GM18873 (cell line): ENCODE results near the gene ITGA11.

Experiments used
- ATAC-seq: cut with Tn5 transposase; IDR thresholded peaks from one replicate; pipeline ENCODE4 v1.9.1; 2021; ENCODE audit warnings: mild to moderate bottlenecking, moderate library complexity, moderate number of reproducible peaks; ENCODE audit not compliant: unreplicated experiment, low FRiP score

ITGA11 gene

DNA sequence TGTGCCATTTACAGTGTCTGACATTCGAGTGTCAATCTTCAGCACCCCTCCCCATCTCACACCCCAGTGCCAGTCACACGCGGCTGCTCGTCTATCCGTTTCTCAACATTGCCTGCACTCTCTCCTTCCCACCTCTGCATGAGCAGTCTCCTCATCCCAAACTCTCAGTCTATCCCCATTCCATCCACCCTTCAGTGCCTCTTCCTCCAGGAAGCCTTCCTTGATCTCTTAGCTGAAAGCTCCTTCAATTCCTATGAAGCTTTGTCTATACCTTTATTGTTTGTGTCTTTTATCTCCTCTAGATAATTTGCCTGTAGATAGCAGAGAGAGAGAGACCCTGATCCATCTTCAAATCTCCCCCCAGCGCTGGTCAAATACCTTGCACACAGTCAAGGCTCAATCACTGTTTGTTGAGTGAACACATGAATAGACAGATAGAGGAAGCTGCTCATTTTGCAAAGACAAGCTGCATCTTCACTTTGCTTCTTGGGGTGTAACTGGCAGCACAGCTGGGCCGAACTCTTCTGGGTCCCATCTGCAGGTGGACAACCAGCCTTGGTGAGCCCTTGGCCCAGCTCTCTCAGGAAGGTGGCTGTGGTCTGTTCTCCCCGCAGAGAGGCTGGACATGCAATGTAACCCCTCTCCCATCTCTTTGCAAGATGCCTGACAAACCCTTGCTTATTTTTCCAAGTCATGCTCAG, 52.8 kb downstream of the ITGA11 start:
- no peak for ATAC-seq

DNA sequence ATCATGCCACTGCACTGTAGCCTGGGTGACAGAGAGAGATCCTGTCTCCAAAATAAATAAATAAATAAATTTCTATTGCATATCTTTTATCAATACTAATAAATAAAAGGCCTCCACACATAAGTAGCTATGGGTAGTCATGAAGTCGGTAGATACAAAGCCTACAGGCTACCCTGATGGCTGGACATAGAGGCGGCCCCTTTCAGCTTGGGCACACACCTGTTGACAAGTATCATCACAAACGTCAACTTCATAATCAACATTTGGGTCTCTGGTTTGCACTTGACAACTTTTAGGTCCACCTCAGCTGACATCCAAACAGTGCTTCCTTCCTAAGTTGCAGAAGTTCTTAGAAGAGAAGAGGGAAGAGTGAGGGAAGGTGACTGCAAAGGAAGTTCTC, 53.4 kb downstream of the ITGA11 start:
- ATAC-seq, result no peak

DNA sequence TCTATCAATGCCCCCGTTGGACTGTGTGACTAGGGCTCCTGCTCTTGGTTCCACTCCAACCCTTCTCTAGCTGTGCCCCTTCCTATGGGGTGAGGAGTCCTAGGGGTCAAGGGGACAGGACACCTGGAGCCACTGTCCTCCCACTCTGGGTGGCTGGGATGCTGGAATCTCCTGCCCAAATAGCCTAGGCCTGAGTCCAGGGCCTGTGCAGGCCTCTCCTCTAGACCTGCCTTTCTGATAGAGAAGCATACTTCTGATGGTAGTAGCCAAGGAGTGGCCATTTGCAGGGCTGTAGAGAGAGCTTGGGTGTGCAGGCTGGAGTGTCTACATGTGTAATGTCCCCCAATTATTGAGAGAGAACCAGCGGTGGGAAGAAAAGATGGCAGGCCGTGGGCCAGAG, 54.2 kb downstream of the ITGA11 start:
- no peak for ATAC-seq

DNA sequence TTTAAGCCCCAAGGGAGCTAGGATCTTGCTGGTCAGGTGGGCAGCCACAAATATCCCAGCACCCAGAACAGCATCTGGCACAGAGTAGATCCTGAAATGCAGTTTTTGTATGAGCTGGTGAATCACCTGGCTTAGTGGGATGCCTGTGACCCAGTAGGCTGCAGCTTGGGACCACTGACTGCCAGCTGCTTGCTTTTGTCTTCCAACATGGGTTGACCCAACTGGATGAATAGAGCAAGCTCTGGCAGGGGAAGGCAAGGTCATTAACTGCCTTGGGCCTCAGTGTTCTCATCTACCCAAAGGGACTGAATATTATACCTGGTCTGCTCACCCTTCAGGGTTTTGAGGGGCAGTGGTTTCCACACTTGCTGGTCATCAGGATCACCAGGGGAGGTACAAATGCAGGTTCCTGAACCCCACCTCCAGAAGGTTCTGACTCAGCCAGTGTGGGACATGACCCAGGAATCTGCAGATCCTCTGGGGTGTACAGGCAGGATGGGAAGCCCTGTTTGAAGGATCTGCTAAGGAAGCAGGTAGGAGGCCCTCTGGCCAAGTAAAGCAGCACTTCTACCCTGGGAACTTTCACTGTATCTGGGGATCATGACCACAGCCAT, 55.4 kb downstream of the ITGA11 start:
- no peak for ATAC-seq

DNA sequence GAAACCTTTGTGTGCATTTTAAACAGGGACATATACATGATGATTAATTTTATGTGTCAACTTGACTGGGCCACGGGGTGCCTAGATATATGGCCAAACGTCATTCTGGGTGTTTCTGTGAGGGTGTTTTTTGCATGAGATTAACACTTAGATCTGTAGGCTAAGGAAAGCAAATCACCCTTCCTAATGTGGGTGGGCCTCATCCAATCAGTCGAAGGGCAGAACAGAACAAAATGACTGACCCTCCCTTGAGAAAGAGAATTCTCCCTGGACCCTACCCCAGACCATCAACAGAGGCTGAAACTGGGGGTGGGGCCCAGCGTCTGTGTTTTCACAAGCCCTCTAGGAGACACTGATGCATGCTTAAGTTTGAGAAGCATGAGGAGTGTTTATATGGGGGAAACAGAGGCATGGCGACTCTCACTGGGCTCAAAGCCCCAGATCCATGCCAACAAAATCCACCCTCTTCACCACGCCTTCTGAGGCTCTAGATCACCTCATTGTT, 56.2 kb downstream of the ITGA11 start:
- ATAC-seq, result no peak

DNA sequence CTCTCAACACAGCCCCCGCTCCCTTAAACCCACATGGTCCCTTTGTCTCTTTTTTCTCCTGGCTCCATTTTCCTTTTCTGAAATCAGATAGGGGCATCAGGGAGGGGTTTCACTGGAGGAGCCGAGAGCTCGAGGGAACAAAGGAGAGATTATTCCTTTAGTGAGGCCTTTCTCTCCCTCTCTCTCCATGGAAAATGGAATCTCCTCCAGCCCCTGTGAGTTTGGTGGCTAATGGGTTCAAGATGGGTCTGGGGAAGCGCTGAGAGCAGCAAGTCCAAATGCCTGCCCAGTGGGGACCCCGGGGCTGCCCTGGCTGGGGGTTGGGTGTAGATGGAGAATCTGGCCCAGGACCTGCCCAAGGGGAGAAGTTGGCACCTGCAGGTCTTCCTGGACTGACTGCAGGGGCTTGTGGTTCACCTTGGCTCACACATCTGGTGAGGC, 56.8 kb downstream of the ITGA11 start:
- ATAC-seq, result no peak

DNA sequence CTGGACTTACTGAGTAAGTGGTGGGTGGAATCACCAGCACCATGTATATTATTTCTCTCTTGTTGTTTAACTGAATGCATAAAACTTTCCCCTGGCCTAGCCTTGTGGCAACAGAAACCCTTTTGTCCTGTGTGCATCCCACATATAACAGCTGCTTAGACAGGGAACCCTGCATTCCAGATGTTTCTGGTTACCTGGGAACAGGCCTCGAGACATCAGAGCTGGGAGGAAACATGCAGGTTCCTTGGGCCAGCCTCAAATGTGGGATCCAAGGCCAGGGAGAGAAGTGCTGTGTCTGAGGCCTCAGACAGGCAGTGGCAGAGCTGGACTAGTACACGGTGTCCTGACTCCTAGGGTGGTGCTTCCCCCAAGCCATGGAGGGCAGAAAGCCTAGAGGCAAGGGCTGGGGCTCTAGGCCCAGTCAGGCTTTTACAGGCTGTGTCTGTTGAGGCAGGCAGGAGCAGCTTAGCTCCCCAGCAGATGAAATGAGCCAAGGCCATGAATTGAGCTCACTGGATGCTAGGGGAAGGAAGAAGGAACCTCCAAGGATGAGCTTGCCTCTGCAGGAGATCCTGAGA, 57.7 kb downstream of the ITGA11 start:
- ATAC-seq, result no peak

DNA sequence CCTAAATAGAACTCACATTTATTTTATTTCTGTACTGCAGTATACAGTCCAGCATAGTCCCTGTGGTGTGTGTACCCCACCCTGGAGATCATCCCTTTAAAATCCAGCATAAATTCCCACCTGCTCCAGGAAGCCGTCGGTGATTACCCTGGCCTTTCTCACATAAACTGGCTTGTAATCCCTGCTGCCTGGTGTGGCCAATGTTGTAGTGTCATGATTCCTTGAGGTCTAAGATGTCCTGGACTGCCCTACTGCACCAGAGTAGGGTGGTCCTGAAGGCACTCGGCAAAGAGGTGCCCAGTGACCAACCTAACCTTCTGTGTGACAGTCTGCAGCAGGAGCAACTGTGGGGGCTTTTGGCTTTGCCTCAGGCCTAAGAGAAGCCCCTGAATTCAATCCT, 58.9 kb downstream of the ITGA11 start:
- ATAC-seq, result no peak

DNA sequence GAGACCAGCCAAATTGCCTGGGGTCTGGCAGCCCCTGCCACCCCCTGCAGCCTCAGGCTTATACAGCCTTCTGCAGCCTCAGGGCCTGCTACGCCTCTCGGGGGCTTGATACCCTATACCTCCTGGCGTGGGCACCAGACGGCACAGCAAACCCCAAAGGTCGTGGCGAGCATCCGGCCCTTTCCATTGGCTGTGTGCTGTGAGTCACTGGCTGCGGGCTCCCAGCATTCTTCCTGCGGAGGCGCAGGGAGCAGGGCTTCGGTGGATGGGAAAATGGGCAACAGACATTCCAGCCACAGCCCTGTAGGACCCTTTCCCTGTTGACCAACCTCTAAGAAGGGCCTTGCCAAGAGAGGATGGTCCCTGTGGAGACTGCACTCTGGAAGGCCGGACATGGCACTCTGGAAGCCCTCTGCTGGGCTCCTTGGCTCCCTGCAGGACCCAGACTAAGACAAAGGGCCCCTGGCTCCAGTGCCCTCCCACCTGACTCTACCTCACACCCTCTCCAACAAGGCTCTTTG, 59.6 kb downstream of the ITGA11 start:
- no peak for ATAC-seq

DNA sequence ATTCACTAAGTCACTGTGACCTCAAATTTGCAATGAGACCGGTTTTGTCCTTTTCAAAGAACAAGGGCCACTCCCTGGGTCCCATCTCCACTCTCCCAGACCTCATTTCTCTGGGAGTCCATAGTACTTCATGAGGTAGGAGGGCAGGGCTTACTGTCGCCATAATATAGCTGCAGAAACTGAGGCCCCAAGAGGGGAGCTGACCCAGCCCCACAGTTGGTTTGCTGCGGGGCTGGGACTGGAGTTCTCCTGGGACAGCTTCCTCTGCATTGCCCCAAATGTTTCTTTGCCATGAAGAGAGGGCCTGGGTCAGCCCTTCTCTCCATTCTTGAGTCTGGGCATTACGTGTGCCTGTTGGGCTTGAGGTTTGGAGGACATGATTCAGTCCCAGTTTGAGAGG, 60.1 kb downstream of the ITGA11 start:
- ATAC-seq, result no peak

DNA sequence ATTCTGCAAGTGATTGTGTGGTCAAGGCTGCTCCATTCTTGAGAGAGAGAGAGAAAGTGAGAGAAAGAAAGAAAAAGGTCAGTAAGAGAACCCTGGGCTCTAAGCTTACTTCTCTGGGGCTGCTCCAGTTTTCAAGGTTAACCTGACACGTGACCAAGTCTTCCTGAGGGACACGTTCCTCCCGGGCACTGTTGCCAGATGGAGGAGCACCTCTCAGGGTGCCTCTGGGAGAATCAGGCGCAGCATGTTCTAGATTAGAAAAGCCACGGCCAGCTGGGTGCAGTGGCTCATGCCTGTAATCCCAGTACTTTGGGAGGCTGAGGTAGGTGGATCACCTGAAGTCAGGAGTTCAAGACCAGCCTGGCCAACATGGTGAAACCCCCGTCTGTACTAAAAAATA, 60.8 kb downstream of the ITGA11 start:
- ATAC-seq, result no peak

DNA sequence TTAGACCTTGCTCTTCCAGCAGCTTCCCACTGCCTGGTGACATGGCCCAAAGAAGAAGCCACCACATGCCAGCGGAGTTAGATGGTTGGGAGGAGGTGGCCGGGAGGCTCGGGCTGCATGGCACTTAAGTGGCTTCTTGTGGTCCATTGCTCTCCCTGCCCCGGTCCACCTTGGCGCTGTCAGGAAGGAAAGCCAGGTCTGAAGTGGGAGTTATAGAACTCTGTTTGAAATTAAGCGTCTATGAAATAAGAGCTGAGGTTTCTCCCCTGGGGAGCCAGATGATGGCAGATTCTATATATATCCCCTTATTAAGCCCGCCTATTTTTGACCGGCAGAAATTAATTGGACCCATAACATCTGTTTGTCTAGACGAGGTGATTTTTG, 61.2 kb downstream of the ITGA11 start:
- ATAC-seq, result no peak

DNA sequence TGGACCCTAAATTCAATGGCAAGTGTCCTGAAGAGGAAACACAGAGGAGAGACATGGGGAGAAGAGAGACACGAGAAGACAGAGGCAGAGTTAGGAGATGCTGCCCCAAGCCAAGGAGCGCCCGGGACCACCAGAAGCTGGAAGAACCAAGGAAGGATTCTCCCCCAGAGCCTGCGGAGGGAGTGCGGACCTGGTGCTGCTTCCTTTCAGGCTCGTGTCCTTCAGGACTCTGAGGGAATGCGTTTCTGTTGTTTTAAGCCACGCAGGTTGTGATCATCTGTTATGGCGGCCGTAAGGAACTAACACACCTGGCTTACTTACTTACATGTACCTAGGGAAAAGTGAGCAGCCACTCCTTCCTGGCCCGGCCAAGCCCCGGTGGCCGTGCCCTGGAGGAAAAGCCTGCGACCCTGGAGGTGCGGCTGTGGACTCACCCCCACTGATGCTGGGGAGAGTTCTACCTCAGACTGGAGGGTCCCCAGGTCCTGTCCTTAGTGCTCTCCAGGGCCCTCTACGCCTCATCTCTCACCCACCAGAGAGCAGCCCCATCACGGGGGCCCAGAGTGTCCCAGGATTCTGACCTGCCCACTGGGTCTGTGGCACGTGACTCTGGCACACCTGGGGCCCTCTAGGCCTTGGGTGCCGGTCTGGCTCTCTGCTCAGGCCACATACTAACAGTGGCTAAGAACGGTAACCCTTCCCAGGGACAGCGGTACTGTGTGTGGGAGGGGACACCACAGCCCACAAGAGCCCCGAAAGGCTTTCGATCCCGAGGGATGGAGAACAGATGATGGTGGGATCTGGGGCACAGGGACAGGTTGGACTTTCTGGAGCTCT, 61.8 kb downstream of the ITGA11 start:
- no peak for ATAC-seq

DNA sequence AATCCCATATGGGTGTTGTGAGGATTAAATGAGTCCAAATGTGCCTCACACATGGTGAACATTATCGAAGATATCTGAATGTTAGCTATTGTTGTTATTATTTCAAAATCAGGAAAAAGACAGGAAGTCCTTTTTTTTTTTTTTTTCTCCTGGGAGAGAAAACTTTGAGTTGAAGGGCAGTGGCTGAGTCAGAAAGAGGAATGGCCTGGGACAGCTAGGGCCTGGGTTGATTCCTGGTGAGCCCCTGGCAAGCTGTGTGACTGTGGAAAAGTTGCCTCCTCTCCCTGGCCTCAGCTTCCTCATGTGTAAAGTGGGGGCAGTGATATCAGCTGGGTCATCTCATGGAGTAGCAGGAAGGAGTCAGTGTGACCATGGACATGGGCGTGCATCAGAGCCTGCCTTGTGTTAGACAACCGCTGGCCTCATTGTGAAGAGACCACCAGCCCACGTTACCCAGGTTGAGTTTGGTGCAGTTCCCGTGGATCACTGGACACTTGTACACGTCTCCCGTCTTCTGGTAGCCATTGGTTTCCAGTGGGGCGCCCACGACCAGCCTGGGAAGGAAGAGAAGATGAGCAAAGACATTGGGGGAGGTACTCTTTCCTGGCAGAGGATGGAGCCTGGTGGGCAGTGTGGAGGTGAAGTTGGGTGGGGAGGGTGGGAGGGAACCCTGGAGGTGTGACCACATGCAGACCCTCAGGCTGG, 63.1 kb downstream of the ITGA11 start:
- no peak for ATAC-seq

DNA sequence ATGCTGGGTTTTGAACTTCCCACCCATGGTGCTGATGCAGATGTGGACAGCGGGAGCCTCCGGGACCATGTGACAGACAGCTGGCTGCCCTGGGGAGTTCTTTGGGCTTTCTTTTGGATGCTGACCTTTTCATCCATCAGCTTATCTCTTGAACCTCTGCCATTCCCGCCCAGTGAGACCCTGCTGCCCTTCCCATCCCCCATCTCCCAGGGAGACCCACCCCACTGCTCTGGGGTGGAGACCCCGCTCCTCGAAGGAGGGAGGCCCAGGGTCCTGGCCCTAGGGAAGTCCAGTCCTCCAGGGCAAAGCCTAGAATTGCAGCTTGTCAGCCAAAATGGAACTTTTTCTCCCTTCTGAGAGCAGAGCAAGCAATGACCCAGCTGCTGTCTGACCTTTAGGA, 64.0 kb downstream of the ITGA11 start:
- no peak for ATAC-seq

DNA sequence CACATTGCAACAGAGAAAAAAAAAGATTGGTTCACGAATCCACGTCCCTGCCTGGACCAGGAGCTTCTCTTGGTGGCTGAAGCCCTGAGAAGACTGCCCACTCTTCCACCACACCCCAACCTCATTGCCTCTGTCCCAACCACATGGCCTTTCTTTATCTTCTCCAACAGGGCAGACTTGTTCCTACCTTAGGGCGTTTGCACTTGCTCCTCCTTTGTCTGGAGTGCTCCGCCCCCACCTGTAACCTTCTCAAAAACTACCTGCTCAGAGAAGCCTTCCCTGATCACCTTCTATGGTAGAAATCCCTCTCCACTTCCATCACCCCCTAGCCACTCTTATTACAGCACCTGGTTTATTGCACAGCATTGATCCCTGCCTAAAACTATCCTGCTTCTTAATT, 64.7 kb downstream of the ITGA11 start:
- no peak for ATAC-seq

DNA sequence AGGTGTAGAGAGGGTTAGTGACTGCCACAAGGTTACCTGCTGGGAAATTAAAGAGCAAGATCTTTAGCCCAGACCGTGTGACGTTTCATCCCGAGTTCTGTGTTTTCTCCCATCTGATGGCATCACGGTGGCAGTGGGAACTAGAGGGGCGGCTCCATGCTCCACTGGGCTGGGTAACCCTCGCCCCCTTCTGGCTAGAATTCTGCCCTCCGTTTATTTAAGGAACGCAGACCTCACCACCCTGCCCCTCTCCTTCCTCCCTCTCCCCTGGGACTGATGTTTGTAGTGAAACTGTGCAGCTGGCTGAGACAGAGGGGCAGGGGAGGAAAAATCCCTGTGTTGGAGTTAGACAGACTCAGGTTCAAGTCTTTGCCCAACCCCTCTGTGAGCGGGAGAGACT, 65.6 kb downstream of the ITGA11 start:
- no peak for ATAC-seq

DNA sequence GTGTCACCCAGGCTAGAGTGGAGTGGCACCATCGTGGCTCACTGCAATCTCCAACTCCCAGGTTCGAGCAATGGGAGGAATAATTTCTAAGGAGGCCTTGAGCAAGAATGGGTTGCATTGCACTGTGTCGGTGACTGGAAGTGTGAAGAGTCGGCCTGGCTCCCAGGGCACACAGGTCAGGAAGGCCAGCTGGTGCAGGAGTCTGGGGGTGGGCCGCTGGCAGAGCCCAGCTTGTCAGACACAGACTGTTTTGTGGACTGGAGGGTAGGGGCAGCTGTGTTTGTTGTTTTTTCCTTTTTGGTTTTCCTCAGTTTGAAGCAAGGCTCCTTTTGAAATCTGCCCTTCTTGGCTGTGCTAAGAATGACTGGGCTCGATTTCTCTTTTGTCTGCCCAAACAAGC, 66.2 kb downstream of the ITGA11 start:
- no peak for ATAC-seq

DNA sequence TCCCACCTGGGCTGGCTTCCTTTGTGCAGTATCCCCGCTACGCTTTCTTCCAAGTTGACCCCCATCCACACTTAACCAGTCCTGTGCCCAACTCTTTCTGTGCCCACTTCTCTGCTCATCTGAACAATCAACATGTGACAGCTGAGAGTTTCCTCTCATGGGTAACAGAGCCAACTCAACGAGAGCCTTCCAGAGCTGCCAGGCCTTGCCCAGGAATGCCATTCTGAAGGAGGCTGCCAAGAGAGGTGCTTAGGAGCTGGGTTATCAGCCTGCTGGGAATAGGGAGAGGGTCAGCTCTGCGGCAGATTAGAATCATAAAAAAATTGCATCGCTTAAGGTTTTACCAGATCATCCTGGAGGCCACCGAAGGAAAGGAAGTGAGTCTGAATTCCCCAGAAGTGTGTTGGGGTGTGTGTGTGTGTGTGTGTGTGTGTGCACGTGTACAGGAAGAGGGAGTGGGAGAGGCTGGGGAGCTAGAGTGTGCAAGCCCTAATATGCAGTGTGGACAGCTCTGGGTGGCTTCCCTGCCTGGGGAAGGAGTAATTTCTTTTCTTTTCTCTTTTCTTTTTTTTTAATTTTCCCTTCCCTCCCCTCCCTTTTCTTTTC, 66.7 kb downstream of the ITGA11 start:
- ATAC-seq, result no peak

DNA sequence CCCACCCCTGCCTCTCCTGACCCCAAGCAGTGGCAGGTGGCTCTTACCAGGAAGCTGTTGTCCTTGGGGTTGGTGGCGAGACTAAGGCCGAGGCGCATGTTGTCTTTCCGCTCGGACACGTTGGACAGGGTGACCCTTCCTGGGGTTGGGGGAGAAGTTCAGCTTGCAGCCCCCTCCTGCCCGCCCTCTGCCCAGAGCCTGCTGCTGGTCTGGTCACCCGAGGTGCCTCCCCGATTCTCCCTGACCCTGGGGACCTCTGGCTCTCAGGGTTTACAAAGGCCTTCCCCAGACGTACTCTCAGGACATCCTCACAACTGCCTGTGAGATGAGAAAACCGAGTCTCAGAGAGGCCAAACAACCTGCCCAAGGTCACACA, 67.3 kb downstream of the ITGA11 start:
- ATAC-seq, result no peak
